Epithelial cell of esophagus (primary cell): ENCODE measurements around the gene RLF.
"Not testable (repeated sequence)": the region's sequence is repeated elsewhere in the genome, so short reads cannot be mapped to it uniquely, and the experiment has no call there.

Source experiments
- DNase-seq: peaks from one replicate; pipeline ENCODE4 v3.0.0; 2010; ENCODE audit warnings: low read depth
- H3K4me3 ChIP-seq: 2 replicates; pipeline ENCODE4 v1.5.1; 2011; ENCODE audit warnings: mild to moderate bottlenecking, low read length, control low read depth
- TF ChIP-seq, protein P1 (sequence below): IDR thresholded peaks from 2 replicates; pipeline ENCODE4 v1.5.1; 2011; ENCODE audit warnings: low read depth, mild to moderate bottlenecking, low read length, control low read depth, inconsistent platforms; ENCODE audit not compliant: insufficient read depth; ENCODE audit errors: missing control alignments

The RLF gene

DNA sequence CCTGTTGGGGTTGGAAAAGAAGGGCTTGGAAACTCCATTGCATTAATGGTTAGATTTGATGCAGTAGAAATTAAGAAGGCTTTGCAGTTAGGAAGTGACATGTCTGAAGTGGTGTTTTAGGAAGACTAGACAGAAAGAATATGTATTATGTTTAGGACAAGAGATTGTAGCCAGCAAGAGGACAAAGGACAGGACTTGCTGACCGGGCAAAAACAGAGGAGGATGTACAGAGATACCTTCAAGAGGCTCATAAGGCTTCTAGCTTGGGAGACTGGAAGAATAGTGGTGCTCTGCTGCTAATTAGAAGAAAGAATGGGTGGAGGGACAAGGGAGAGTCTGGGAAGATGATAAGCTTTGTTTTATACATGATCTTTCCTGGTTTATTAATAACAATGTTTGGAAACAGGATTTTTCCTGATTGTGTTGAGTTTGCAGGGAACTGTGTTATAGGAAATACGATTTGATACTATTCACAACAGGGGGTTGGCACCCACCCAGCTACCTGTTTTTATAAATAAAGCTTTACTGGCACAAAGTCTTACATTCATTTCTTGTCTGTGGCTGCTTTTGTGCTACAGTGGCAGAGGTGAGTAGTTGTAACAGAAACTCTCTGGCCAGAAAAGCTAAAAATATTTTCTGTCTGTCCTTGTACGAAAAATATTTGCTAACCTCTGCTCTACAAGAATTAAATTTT is 49.5 kb downstream of the RLF start:
- TF ChIP-seq, protein P1, sequence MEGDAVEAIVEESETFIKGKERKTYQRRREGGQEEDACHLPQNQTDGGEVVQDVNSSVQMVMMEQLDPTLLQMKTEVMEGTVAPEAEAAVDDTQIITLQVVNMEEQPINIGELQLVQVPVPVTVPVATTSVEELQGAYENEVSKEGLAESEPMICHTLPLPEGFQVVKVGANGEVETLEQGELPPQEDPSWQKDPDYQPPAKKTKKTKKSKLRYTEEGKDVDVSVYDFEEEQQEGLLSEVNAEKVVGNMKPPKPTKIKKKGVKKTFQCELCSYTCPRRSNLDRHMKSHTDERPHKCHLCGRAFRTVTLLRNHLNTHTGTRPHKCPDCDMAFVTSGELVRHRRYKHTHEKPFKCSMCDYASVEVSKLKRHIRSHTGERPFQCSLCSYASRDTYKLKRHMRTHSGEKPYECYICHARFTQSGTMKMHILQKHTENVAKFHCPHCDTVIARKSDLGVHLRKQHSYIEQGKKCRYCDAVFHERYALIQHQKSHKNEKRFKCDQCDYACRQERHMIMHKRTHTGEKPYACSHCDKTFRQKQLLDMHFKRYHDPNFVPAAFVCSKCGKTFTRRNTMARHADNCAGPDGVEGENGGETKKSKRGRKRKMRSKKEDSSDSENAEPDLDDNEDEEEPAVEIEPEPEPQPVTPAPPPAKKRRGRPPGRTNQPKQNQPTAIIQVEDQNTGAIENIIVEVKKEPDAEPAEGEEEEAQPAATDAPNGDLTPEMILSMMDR: no peak
- H3K4me3 ChIP-seq: no peak overlapping the region
- DNase-seq: no peak

DNA sequence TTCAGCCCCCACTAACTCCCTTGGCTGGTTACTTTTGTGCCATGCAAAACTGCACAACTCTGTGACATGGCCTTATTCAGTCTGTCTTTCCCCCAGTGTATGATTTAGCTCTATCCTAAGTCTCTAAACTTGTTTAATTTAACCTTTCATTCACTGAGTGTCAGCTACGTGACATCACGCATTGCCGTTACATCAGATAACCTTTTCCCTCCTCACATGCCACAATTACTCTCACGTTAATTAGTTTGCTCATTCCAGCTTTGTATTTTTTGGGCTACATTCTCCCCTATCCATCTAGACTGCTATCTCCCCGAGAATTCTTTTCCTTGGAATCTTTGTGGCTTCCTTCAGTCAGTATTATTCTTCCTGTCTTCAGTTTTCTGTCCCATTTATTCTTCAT is 57.1 kb downstream of the RLF start:
- DNase-seq: no peak
- TF ChIP-seq, protein P1: no peak
- no peak overlapping the region for H3K4me3 ChIP-seq

DNA sequence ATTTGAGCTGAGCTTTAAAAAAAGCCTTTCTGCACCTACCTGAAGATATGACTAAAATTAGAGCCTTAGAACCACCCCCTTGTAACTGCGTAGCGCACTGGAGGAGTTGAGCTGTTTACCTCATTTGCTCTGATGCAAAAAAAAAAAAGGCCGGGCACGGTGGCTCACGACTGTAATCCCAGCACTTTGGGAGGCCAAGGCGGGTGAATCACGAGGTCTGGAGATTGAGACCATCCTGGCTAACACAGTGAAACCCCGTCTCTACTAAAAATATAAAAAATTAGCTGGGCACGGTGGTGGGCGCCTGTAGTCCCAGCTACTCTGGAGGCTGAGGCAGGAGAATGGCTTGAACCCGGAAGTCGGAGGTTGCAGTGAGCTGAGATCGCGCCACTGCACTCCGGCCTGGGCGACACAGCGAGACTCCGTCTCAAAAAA is 60.3 kb downstream of the RLF start:
- H3K4me3 ChIP-seq, DNase-seq: not testable (repeated sequence)

DNA sequence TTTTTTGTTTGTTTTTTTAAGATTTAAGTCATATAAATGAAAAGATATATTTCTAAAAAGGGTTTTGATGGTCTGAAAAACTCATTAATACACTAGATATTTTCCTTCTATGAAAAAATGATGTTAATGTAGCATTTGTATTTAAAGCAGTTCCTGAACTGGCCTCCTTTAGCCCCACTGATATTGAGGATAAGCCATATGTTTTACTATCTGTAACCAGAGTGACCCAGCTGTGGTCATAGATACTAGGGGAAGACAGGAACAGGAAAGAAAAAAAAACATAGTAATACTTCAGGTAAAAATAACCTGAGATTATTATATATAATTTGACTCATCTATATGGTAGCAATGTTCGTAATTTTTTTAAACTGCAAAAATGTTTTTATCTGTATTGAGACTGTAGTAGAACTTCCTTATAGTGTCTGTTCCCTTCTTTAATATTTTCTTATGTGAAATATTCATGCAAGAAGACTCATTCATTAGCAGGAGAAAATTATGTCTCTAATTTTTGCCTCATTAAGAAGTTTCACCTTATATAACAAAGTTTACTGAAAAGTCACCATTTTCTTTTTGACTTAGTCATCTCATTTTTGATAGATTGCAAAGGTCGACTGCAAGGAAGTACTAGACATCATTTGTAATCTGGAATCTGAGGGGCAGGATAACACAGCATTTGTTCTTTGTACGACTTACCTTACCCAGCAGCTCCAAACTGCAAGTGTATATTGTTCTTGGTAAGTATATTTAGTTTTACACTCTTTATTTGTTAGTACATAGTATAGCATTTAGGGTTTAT is 61.0 kb downstream of the RLF start:
- no peak overlapping the region for H3K4me3 ChIP-seq
- TF ChIP-seq, protein P1: no peak
- no peak for DNase-seq

DNA sequence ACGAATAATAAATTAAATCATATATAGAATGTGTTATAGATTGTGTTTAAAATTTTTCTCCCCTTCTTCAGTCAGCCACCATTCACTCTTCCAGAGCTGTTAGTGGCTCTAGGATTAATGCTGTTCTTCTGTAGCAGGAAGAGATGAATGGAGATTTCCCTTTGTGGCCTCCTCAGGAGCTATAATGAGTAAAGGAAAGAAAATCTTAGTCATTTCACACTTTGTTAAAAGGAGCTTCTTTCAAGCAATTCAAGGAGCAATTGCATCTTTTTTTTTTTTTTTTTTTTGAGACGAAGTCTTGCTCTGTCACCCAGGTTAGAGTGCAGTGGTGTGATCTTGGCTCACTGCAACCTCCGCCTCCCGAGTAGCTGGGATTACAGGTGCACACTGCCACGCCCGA is 62.9 kb downstream of the RLF start:
- DNase-seq: no peak
- TF ChIP-seq, protein P1: no peak

DNA sequence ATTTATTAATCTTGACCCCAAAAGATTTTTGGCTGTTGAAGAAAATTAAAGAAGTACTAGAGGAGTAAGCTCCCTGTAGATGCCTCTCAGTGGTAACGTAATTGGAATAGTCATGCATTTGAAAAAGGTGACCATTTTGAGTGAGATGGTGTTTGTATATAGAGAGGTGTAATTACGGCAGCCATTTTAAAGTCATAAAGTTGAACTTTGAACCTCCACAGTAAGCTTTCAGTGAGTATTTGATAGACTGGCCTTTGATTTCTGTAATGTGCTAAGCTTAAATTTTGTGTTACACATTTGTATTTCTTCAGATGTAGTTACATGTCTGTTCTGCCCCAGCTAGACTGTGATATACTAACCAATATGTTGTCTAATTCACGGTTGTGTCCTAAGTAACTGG is 65.0 kb downstream of the RLF start:
- DNase-seq: no peak
- H3K4me3 ChIP-seq: no peak overlapping the region
- TF ChIP-seq, protein P1: no peak

More for the DNA sequence above, 62.9 kb downstream of the RLF start:
- no peak overlapping the region for H3K4me3 ChIP-seq

DNA sequence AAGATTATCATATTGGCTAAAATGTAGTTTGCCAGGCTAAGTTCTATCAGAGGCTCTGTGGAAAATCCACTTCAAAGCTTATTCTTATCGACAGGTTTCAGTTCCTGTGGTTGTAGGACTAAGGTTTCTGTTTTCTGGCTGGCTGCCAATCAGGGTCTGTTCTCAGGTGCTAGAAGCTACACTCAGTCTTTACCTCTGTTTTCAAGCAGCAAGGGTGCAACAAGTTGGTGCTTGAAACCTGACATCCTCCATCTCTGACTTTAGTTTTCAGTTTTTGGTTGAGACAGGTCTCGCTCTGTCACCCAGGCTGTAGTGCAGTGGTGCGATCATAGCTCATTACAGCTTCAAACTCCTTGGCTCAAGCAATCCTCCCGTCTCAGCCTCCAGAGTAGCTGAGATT is 71.3 kb downstream of the RLF start:
- TF ChIP-seq, protein P1: no peak
- no peak for DNase-seq
- H3K4me3 ChIP-seq: no peak overlapping the region
